Measurements from ENCODE around the gene MPST.

GRCh38 chr22:37020192-37020479 lies 594 bp downstream of the MPST start:
- TF ChIP-seq, protein P1, sequence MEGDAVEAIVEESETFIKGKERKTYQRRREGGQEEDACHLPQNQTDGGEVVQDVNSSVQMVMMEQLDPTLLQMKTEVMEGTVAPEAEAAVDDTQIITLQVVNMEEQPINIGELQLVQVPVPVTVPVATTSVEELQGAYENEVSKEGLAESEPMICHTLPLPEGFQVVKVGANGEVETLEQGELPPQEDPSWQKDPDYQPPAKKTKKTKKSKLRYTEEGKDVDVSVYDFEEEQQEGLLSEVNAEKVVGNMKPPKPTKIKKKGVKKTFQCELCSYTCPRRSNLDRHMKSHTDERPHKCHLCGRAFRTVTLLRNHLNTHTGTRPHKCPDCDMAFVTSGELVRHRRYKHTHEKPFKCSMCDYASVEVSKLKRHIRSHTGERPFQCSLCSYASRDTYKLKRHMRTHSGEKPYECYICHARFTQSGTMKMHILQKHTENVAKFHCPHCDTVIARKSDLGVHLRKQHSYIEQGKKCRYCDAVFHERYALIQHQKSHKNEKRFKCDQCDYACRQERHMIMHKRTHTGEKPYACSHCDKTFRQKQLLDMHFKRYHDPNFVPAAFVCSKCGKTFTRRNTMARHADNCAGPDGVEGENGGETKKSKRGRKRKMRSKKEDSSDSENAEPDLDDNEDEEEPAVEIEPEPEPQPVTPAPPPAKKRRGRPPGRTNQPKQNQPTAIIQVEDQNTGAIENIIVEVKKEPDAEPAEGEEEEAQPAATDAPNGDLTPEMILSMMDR (IDR thresholded peaks at IDR 0.05), result no peak
- peak in 1 of 2 donors; percentile 50 for TF ChIP-seq POLR2A (IDR thresholded peaks at IDR 0.05)

Data from adrenal gland (tissue), 5 donors.